Pancreas (tissue), 10 donors: ENCODE measurements around the gene MEIS1. TPM values are rescaled to one million over a fixed set of nuclear protein-coding genes. Genes with fewer than 3 reads are reported as not detected.

Experiments used
- ATAC-seq, 4 donors: fragments of 200-7000 bp; cut with Tn5 transposase; one replicate each; pipeline versions ENCODE4 v1.8.0 to v1.9.1; 2020; ENCODE audit warnings: mild to moderate bottlenecking in 4 of 4, moderate library complexity in 4 of 4
- DNase-seq, 6 donors: peaks; one replicate each; pipeline ENCODE4 v3.0.0-alpha.2; 2020
- FAIRE-seq: peaks from 2 replicates; lab custom pipeline; 2012; peaks lifted over from hg19 to GRCh38; lab: Jason Lieb, UNC
- H3K27ac ChIP-seq, 4 donors: fragments of 200-600 bp; sonication (generic); 1 replicate in 3 of 4; 2 replicates in 1 of 4; pipeline versions ENCODE4 v1.5.0 to v1.8.0; 2020
- H3K27me3 ChIP-seq, 4 donors: fragments of 200-600 bp; one replicate each; pipeline ENCODE4 v1.8.0; 2021
- H3K36me3 ChIP-seq, 3 donors: fragments of 200-600 bp; sonication (generic) in 1 of 3; one replicate each; pipeline versions ENCODE4 v1.5.0 to v1.8.0; 2020 to 2021
- H3K4me1 ChIP-seq, 3 donors: fragments of 200-600 bp; one replicate each; pipeline ENCODE4 v1.8.0; 2021
- H3K4me3 ChIP-seq, 4 donors: fragments of 200-600 bp; sonication (generic) in 2 of 4; one replicate each; pipeline versions ENCODE4 v1.5.0 to v1.8.0; 2020 to 2021
- H3K9me3 ChIP-seq, 4 donors: fragments of 200-600 bp; one replicate each; pipeline ENCODE4 v1.8.0; 2021
- WGBS, 2 donors: extraction: QIAGEN DNeasy Blood & Tissue Kit; methylation state at CpG; one replicate each; pipeline ENCODE4 v1.1.7; 2013; 5-methylcytosine and 5-hydroxymethylcytosine counted together
- intact Hi-C, 3 donors: fragments of 100-400 bp; cut with DNase I; formaldehyde crosslinking; loops; one replicate each; pipeline versions ENCODE4 v1.11.1 to v1.14.2; 2022
- polyA plus RNA-seq, 2 donors: library from polyadenylated mRNA; stranded (reverse); fragments of 200-250 nt; gene quantifications; one replicate each; pipeline ENCODE4 v1.2.3, GENCODE V29; 2013
- total RNA-seq, 6 donors: library from RNA; stranded (reverse); fragmentation: NEBNext Ultra II Directional in 4 of 6; extraction: Animal tissue kit (Norgen Biotek cat#: 25700) in 4 of 6; gene quantifications; one replicate each; pipeline versions ENCODE4 v1.2.1 to v1.2.4, GENCODE V29; 2021 to 2023
- TF ChIP-seq, protein P1 (sequence below), 4 donors: fragments of 200-600 bp; sonication (generic) in 3 of 4; IDR thresholded peaks; one replicate each; pipeline versions ENCODE4 v1.5.0 to v1.8.0; 2021; ENCODE audit warnings: antibody characterized with exemption in 4 of 4
- donor health status: healthy with polysubstance abuse.
- donor health status: DM: no; HTN: no; CAD: no; lungs with moderate emphysema.
- donor health status: DM: no; HTN: no; CAD: no.
- donor health status: control.
- donor health status: control.
- donor health status: Bipolar disorder and iron deficiency.
- donor health status: DM: yes; HTN: yes; CAD: no.
- donor health status: DM: no; HTN: no; CAD: no.
- donor health status: DM: no; HTN: no; CAD: no.
- donor health status: DM: yes; HTN: yes; CAD: no.

Gene MEIS1
- total and polyA plus RNA-seq, 8 donors = 41.3 to 129 (median 58.4) TPM

DNA sequence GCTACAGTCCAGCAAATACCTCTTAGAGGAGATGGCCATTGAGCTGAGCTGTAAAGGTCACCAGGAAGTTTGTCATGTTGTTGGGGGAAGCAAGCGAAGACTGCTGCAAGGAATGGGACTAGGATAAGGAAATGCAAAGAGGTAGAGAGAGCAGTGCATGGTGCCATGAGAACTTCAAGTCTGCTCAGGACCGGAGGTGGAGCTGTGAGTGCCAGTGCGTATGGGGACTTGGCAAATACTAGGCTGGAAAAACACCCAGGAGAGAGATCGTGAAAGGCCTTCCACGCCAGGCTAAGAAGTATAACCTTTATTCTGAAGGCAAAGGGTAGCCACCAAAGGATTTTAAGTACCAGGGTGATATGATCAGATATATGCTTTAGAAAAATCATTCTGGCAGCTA lies 71.3 kb downstream of the MEIS1 start:
- intact Hi-C loops = no loop called here
- H3K4me3 ChIP-seq = no peak overlapping the region
- peak in 3 of 6 donors; percentile 26 to 36 (median 28) for DNase-seq
- H3K27ac ChIP-seq = peak overlapping the region in 2 of 4 donors; percentile 24 to 29
- no peaks in the 10 kb centered on the region for H3K36me3 ChIP-seq
- H3K27me3 ChIP-seq = no peaks in the 10 kb centered on the region
- TF ChIP-seq, protein P1, sequence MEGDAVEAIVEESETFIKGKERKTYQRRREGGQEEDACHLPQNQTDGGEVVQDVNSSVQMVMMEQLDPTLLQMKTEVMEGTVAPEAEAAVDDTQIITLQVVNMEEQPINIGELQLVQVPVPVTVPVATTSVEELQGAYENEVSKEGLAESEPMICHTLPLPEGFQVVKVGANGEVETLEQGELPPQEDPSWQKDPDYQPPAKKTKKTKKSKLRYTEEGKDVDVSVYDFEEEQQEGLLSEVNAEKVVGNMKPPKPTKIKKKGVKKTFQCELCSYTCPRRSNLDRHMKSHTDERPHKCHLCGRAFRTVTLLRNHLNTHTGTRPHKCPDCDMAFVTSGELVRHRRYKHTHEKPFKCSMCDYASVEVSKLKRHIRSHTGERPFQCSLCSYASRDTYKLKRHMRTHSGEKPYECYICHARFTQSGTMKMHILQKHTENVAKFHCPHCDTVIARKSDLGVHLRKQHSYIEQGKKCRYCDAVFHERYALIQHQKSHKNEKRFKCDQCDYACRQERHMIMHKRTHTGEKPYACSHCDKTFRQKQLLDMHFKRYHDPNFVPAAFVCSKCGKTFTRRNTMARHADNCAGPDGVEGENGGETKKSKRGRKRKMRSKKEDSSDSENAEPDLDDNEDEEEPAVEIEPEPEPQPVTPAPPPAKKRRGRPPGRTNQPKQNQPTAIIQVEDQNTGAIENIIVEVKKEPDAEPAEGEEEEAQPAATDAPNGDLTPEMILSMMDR (IDR thresholded peaks at IDR 0.05) = no peak
- WGBS, 2 donors = 36 to 40% methylated on average over 5 of the region's 5 CpGs
- no peak for FAIRE-seq
- H3K4me1 ChIP-seq = peaks cover 44 to 53% (median 48%) of the 10 kb centered on the region in 3 donors
- ATAC-seq = peak; percentile 44 to 59 (median 48)
- H3K9me3 ChIP-seq = no peaks in the 10 kb centered on the region

- Histone ChIP-seq H3K4me1 (peaks cover 43 to 48% (median 48%) of the 10 kb centered on the region in 3 donors), H3K27me3 (no peaks in the 10 kb centered on the region), H3K9me3 (no peaks in the 10 kb centered on the region), H3K36me3 (peaks cover 0 to 4% (median 0%) of the 10 kb centered on the region in 3 donors), H3K27ac (peak overlapping the region in 3 of 4 donors; percentile 16 to 63 (median 24)), H3K4me3 (no peak overlapping the region)
- intact Hi-C loops = no loop called here
- FAIRE-seq (no peak), ATAC-seq (peak; percentile 60 to 78 (median 76)), DNase-seq (no peak)
- 10 to 13% methylated on average over 13 of the region's 13 CpGs for WGBS, 2 donors
- TF ChIP-seq, protein P1 (IDR thresholded peaks at IDR 0.05) = no peak
Observed at GRCh38 chr2:66507673-66508201, 72.8 kb downstream of the MEIS1 start.

GRCh38 chr2:66508484-66509071 lies 73.7 kb downstream of the MEIS1 start:
- Histone ChIP-seq H3K27me3 (no peaks in the 10 kb centered on the region), H3K27ac (peak overlapping the region; percentile 11 to 63 (median 20)), H3K36me3 (peaks cover 0 to 11% (median 0%) of the 10 kb centered on the region in 3 donors), H3K9me3 (no peaks in the 10 kb centered on the region), H3K4me1 (peaks cover 43 to 51% (median 48%) of the 10 kb centered on the region in 3 donors), H3K4me3 (no peak overlapping the region)
- TF ChIP-seq, protein P1 (IDR thresholded peaks at IDR 0.05) = no peak
- WGBS, 2 donors = 38 to 48% methylated on average over 17 of the region's 17 CpGs
- ATAC-seq = peak; percentile 9 to 64 (median 18)
- DNase-seq = peak in 1 of 6 donors; percentile 19
- intact Hi-C loops = no loop called here
- no peak for FAIRE-seq

- 55 to 85% methylated on average over 1 of the region's 1 CpG for WGBS, 2 donors
- Histone ChIP-seq H3K9me3 (no peaks in the 10 kb centered on the region), H3K4me3 (no peak overlapping the region), H3K27ac (peak overlapping the region in 3 of 4 donors; percentile 10 to 63 (median 17)), H3K27me3 (no peaks in the 10 kb centered on the region), H3K4me1 (peaks cover 43 to 51% (median 48%) of the 10 kb centered on the region in 3 donors), H3K36me3 (peaks cover 0 to 15% (median 0%) of the 10 kb centered on the region in 3 donors)
- no peak for DNase-seq
- TF ChIP-seq, protein P1 (IDR thresholded peaks at IDR 0.05) = no peak
- no peak for FAIRE-seq
- peak; percentile 13 to 48 (median 32) for ATAC-seq
- intact Hi-C loops = no loop called here
Observed at GRCh38 chr2:66509326-66509811, 74.4 kb downstream of the MEIS1 start.

DNA sequence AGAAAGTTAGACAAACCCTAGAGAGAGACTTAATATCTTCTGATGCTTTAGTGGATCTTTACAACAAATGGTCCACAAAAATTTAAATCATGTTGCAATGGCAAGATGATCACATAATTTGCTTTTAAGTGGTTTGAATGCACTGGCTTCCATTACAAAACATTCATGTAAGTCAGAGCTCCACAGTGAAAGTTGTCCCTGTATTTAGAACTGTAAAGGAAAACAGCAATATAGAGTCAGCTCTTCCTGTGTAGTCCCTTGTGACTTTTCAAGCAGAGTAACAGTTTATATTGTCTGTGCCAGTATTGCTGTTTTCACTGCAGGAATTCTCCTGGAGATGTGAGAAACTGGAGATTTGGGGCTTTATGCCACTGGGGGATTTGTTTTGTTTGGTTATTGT lies 77.7 kb downstream of the MEIS1 start:
- H3K27me3 ChIP-seq = no peaks in the 10 kb centered on the region
- H3K36me3 ChIP-seq = peaks cover 0 to 20% (median 0%) of the 10 kb centered on the region in 3 donors
- ATAC-seq = no peak
- H3K4me3 ChIP-seq = no peak overlapping the region
- no peak for FAIRE-seq
- intact Hi-C loops = no loop called here
- peaks cover 40 to 43% (median 43%) of the 10 kb centered on the region in 3 donors for H3K4me1 ChIP-seq
- no peak overlapping the region for H3K27ac ChIP-seq
- no peaks in the 10 kb centered on the region for H3K9me3 ChIP-seq
- TF ChIP-seq, protein P1 (IDR thresholded peaks at IDR 0.05) = no peak
- DNase-seq = no peak
